Activated CD4-positive, alpha-beta T cell treated with anti-CD3 and anti-CD28 coated beads, Interleukin-2, Interleukin-6, amounts not matched to agents 100 ng/mL and 50 ng/mL, durations not matched to agents 16 hours and 8 hours (primary cell): Measurements from ENCODE around the gene PHLPP1.

Experiments used
- DNase-seq: peaks from one replicate; pipeline ENCODE4 v3.0.0-alpha.2; 2020

PHLPP1 gene

GRCh38 chr18:63028380-63028779, 313.0 kb downstream of the PHLPP1 start:
- no peak for DNase-seq
